HCT116 (cell line): Measurements from ENCODE around the gene ALLC. TPM values are rescaled to one million over a fixed set of nuclear protein-coding genes. Genes with fewer than 3 reads are reported as not detected.

Experiments used
- ATAC-seq: fragments of 200-7000 bp; cut with Tn5 transposase; 2 replicates; pipeline ENCODE4 v1.9.1; 2020; ENCODE audit warnings: mild to moderate bottlenecking, moderate library complexity
- BruUV-seq: library from RNA; stranded (reverse); fragments of 400-500 nt; replicated peaks from 2 replicates; lab custom pipeline; 2021; lab: Mats Ljungman, UMichigan
- CTCF ChIA-PET: fragments of 300-600 bp; sonication (Branson Sonifier 250); formaldehyde crosslinking; loops from one replicate; lab custom pipeline; 2021; ENCODE audit warnings: antibody characterized with exemption; lab: Charles Lee
- POLR2A ChIA-PET: fragments of 300-600, 350-600 bp; sonication (Branson Sonifier 250); formaldehyde crosslinking; loops from one replicate; lab custom pipeline; 2021; ENCODE audit warnings: antibody characterized with exemption; lab: Charles Lee
- RAD21 ChIA-PET, 2 experiments: fragments of 300-600 bp; sonication (Branson Sonifier 250); formaldehyde crosslinking; loops; one replicate each; lab custom pipeline; 2023; ENCODE audit warnings: low total read pairs in 2 of 2; ENCODE audit not compliant: uncharacterized antibody in 2 of 2, unreplicated experiment in 2 of 2, low non-redundant PET in 1 of 2; lab: Charles Lee
- DNase-seq: peaks from one replicate; pipeline ENCODE4 v3.0.0-alpha.2; 2010; ENCODE audit warnings: low read depth, low spot score
- H2AFZ ChIP-seq: fragments of 200-600 bp; shearing (Covaris generic), sonication (generic); 2 replicates; pipeline ENCODE4 v1.6.1; 2017; ENCODE audit warnings: low read depth, mixed run types, mixed read lengths, antibody characterized with exemption, low read length; ENCODE audit not compliant: poor library complexity, severe bottlenecking
- H3K27ac ChIP-seq: 2 replicates; pipeline ENCODE4 v1.5.1; 2012; ENCODE audit warnings: low read depth, low read length
- H3K27me3 ChIP-seq: fragments of 200-600 bp; sonication (generic); 2 replicates; pipeline ENCODE4 v1.6.1; 2016; ENCODE audit warnings: mixed run types, low read length, mixed read lengths; ENCODE audit not compliant: insufficient read depth
- H3K36me3 ChIP-seq, 2 experiments: fragments of 200-500 bp in 1 of 2; fragments of 200-600 bp in 1 of 2; sonication (Bioruptor generic) in 1 of 2; sonication (generic) in 1 of 2; 2 replicates each; pipeline versions ENCODE4 v1.5.1 to v1.6.1; 2014 to 2016; ENCODE audit warnings: low read length in 2 of 2, inconsistent platforms in 1 of 2, mixed read lengths in 1 of 2, mixed run types in 1 of 2; ENCODE audit not compliant: insufficient read depth in 2 of 2, control insufficient read depth in 1 of 2
- H3K4me1 ChIP-seq, 2 experiments: fragments of 200-600 bp in 1 of 2; sonication (generic) in 1 of 2; 2 replicates each; pipeline versions ENCODE4 v1.5.1 to v1.6.1; 2012 to 2017; ENCODE audit warnings: low read length in 2 of 2, inconsistent platforms in 1 of 2, mild to moderate bottlenecking in 1 of 2, mixed read lengths in 1 of 2, mixed run types in 1 of 2, moderate library complexity in 1 of 2; ENCODE audit not compliant: insufficient read depth in 2 of 2, control insufficient read depth in 1 of 2
- H3K4me2 ChIP-seq: fragments of 200-600 bp; sonication (generic); 2 replicates; pipeline ENCODE4 v1.6.1; 2017; ENCODE audit warnings: mixed run types, low read length, mixed read lengths
- H3K4me3 ChIP-seq, 2 experiments: fragments of 200-600 bp in 1 of 2; sonication (generic) in 1 of 2; replicated peaks in 1 of 2; 2 replicates each; pipeline ENCODE4 v1.5.1; 2011 to 2016; ENCODE audit warnings: low read length in 2 of 2, control low read depth in 1 of 2, low read depth in 1 of 2, mild to moderate bottlenecking in 1 of 2, mixed read lengths in 1 of 2, mixed run types in 1 of 2
- H3K79me2 ChIP-seq: fragments of 200-600 bp; sonication (generic); 2 replicates; pipeline ENCODE4 v1.6.1; 2017; ENCODE audit warnings: mild to moderate bottlenecking, mixed run types, low read length, moderate library complexity, mixed read lengths; ENCODE audit not compliant: insufficient read depth
- H3K9ac ChIP-seq: fragments of 200-600 bp; sonication (generic); 2 replicates; pipeline ENCODE4 v1.6.1; 2016; ENCODE audit warnings: low read length, mixed read lengths
- H3K9me2 ChIP-seq: fragments of 200-600 bp; sonication (generic), shearing (Covaris generic); 2 replicates; pipeline ENCODE4 v1.6.1; 2017; ENCODE audit warnings: mixed run types, mild to moderate bottlenecking, moderate library complexity; ENCODE audit not compliant: insufficient read depth
- H3K9me3 ChIP-seq, 2 experiments: fragments of 200-500 bp in 1 of 2; fragments of 200-600 bp in 1 of 2; sonication (Bioruptor generic) in 1 of 2; sonication (generic) in 1 of 2; 2 replicates each; pipeline ENCODE4 v1.6.1; 2014 to 2017; ENCODE audit warnings: low read length in 2 of 2, mixed read lengths in 2 of 2, inconsistent platforms in 1 of 2, low read depth in 1 of 2, mild to moderate bottlenecking in 1 of 2, mixed run types in 1 of 2, moderate library complexity in 1 of 2; ENCODE audit not compliant: control insufficient read depth in 1 of 2, insufficient read depth in 1 of 2
- H4K20me1 ChIP-seq: fragments of 200-600 bp; sonication (generic), shearing (Covaris generic); 2 replicates; pipeline ENCODE4 v1.6.1; 2017; ENCODE audit warnings: mixed run types, mild to moderate bottlenecking, moderate library complexity; ENCODE audit not compliant: insufficient read depth
- ATF3 ChIP-seq: IDR thresholded peaks from 2 replicates; pipeline ENCODE4 v1.6.1; 2012
- CBX3 ChIP-seq: IDR thresholded peaks from 2 replicates; pipeline ENCODE4 v1.6.1; 2012; ENCODE audit warnings: low read depth
- EZH2 ChIP-seq: fragments of 200-600 bp; sonication (generic); IDR thresholded peaks from 2 replicates; pipeline ENCODE4 v1.6.1; 2017; ENCODE audit warnings: antibody characterized with exemption, mixed run types
- EZH2phosphoT487 ChIP-seq: fragments of 200-600 bp; IDR thresholded peaks from 2 replicates; pipeline ENCODE4 v1.6.1; 2018; ENCODE audit warnings: antibody characterized with exemption, borderline replicate concordance
- FOSL1 ChIP-seq: IDR thresholded peaks from 2 replicates; pipeline ENCODE4 v1.6.1; 2012; ENCODE audit warnings: low read depth
- POLR2AphosphoS5 ChIP-seq: IDR thresholded peaks from 2 replicates; pipeline ENCODE4 v1.6.1; 2011; ENCODE audit warnings: mild to moderate bottlenecking, low read depth, low read length, moderate library complexity
- RAD21 ChIP-seq: IDR thresholded peaks from 2 replicates; pipeline ENCODE4 v1.6.1; 2012; ENCODE audit warnings: low read depth, mild to moderate bottlenecking
- REST ChIP-seq: IDR thresholded peaks from 2 replicates; pipeline ENCODE4 v1.6.1; 2012; ENCODE audit warnings: low read depth
- SIN3A ChIP-seq: IDR thresholded peaks from 2 replicates; pipeline ENCODE4 v1.6.1; 2012; ENCODE audit warnings: low read depth
- SP1 ChIP-seq: IDR thresholded peaks from 2 replicates; pipeline ENCODE4 v1.6.1; 2012; ENCODE audit warnings: low read depth
- SRF ChIP-seq: IDR thresholded peaks from 2 replicates; pipeline ENCODE4 v1.6.1; 2012; ENCODE audit warnings: low read depth
- YY1 ChIP-seq: IDR thresholded peaks from 2 replicates; pipeline ENCODE4 v1.6.1; 2011; ENCODE audit warnings: low read length, low read depth, moderate library complexity, mild to moderate bottlenecking; ENCODE audit not compliant: insufficient replicate concordance; ENCODE audit errors: extremely low read depth
- ZBTB33 ChIP-seq: IDR thresholded peaks from 2 replicates; pipeline ENCODE4 v1.6.1; 2011; ENCODE audit warnings: mild to moderate bottlenecking, low read length, moderate library complexity; ENCODE audit not compliant: insufficient replicate concordance; ENCODE audit errors: extremely low read depth
- ZFX ChIP-seq: fragments of 450-650 bp; IDR thresholded peaks from 2 replicates; pipeline ENCODE4 v1.6.1; 2017
- ZNF274 ChIP-seq: fragments of 200-500 bp; sonication (Bioruptor generic); IDR thresholded peaks from 2 replicates; pipeline ENCODE4 v1.6.1; 2014; ENCODE audit warnings: mild to moderate bottlenecking, low read depth, low read length, inconsistent platforms
- intact Hi-C: fragments of 100-400 bp; cut with micrococcal nuclease; formaldehyde crosslinking; loops from 2 replicates; pipeline ENCODE4 v1.10.0; 2022
- total RNA-seq: library from RNA; stranded (reverse); gene quantifications from one replicate; pipeline ENCODE4 v1.2.1, GENCODE V29; 2021; ENCODE audit not compliant: unreplicated experiment

ALLC gene
- total RNA-seq, 1 experiment from 2014 or later = not detected

- Histone ChIP-seq H3K4me3 (no peak overlapping the region), H3K4me1 (no peaks in the 10 kb centered on the region), H3K4me2 (no peak overlapping the region), H3K9me3 (no peaks in the 10 kb centered on the region), H3K27ac (no peak overlapping the region), H3K9me2 (no peaks in the 10 kb centered on the region), H4K20me1 (no peaks in the 10 kb centered on the region), H3K27me3 (peaks cover 43% of the 10 kb centered on the region), H3K79me2 (no peaks in the 10 kb centered on the region)
- no peak for ATAC-seq
- no peak for DNase-seq
- RAD21 ChIA-PET = no interaction called here
- BruUV-seq = no TSS peak
- intact Hi-C loops = no loop called here
- TF ChIP-seq EZH2 = no peak
- no peak for TF ChIP-seq RAD21
- TF ChIP-seq YY1 = no peak
- no peak for TF ChIP-seq EZH2phosphoT487
- TF ChIP-seq ZFX = no peak
- no peak for TF ChIP-seq REST
- no peak for TF ChIP-seq POLR2AphosphoS5
- no peak for TF ChIP-seq ZNF274
- TF ChIP-seq ZBTB33 = no peak
- no peak for TF ChIP-seq CBX3
- TF ChIP-seq ATF3 = no peak
- no peak for TF ChIP-seq SRF
- no peak for TF ChIP-seq FOSL1
- TF ChIP-seq SIN3A = no peak
- TF ChIP-seq SP1 = no peak
- TF ChIP-seq, all 23 proteins: peak for 0
- Histone ChIP-seq H3K9ac (no peak overlapping the region), H2AFZ (no peak overlapping the region), H3K36me3 (no peaks in the 10 kb centered on the region)
- ChIA-PET POLR2A (no interaction called here), CTCF (interaction anchor here (1.6 kb wide), 1 partner anchor 8 kb away, joined by 3 read pairs; no protein-coding TSS in a partner anchor)
Measured at GRCh38 chr2:3736112-3736511, 78.1 kb downstream of the ALLC start.
